Panc1 (cell line): ENCODE data around the gene NTMT1. TPM values are rescaled to one million over a fixed set of nuclear protein-coding genes. Genes with fewer than 3 reads are reported as not detected.

ENCODE experiments used
- ATAC-seq: fragments of 200-7000 bp; cut with Tn5 transposase; 2 replicates; pipeline ENCODE4 v1.9.1; 2020; ENCODE audit warnings: mild to moderate bottlenecking, moderate library complexity
- BruUV-seq: library from RNA; stranded (reverse); fragments of 400-500 nt; replicated peaks from 2 replicates; lab custom pipeline; 2021; lab: Mats Ljungman, UMichigan
- CTCF ChIA-PET: fragments of 300-600 bp; sonication (Branson Sonifier 250); formaldehyde crosslinking; loops from one replicate; lab custom pipeline; 2022; ENCODE audit warnings: antibody characterized with exemption; lab: Charles Lee
- POLR2A ChIA-PET: fragments of 300-600 bp; sonication (Branson Sonifier 250); formaldehyde crosslinking; loops from one replicate; lab custom pipeline; 2022; ENCODE audit warnings: antibody characterized with exemption; lab: Charles Lee
- DNase-seq: peaks from one replicate; pipeline ENCODE4 v3.0.0-alpha.2; 2010; ENCODE audit warnings: low read depth, low spot score
- H3K27ac ChIP-seq: 2 replicates; pipeline ENCODE4 v1.5.1; 2011; ENCODE audit warnings: mild to moderate bottlenecking, low read length, inconsistent platforms
- H3K27me3 ChIP-seq: fragments of 200-500 bp; sonication (Bioruptor generic); 2 replicates; pipeline ENCODE4 v1.6.0; 2014; ENCODE audit warnings: low read length, inconsistent platforms; ENCODE audit not compliant: control insufficient read depth, insufficient read depth
- H3K36me3 ChIP-seq: fragments of 200-500 bp; sonication (Bioruptor generic); 2 replicates; pipeline ENCODE4 v1.5.1; 2014; ENCODE audit warnings: inconsistent platforms, mild to moderate bottlenecking, low read length, moderate library complexity; ENCODE audit not compliant: control insufficient read depth, insufficient read depth
- H3K4me1 ChIP-seq: 2 replicates; pipeline ENCODE4 v1.5.1; 2011; ENCODE audit warnings: inconsistent platforms, mild to moderate bottlenecking, low read length, moderate library complexity; ENCODE audit not compliant: control insufficient read depth, insufficient read depth
- H3K4me3 ChIP-seq, 2 experiments: 2 replicates each; pipeline ENCODE4 v1.5.1; 2011 to 2012; ENCODE audit warnings: low read depth in 2 of 2, low read length in 2 of 2, mild to moderate bottlenecking in 2 of 2, inconsistent platforms in 1 of 2, moderate library complexity in 1 of 2
- H3K9me3 ChIP-seq: fragments of 200-500 bp; sonication (Bioruptor generic); 2 replicates; pipeline ENCODE4 v1.5.1; 2014; ENCODE audit warnings: low read depth, mild to moderate bottlenecking, inconsistent platforms, low read length, moderate library complexity; ENCODE audit not compliant: control insufficient read depth, insufficient read depth
- CTCF ChIP-seq: fragments of 450-650 bp; IDR thresholded peaks from 2 replicates; pipeline ENCODE4 v1.5.1; 2017; ENCODE audit warnings: mild to moderate bottlenecking
- POLR2AphosphoS5 ChIP-seq: IDR thresholded peaks from 2 replicates; pipeline ENCODE4 v1.6.1; 2012; ENCODE audit warnings: mild to moderate bottlenecking, low read depth, low read length, moderate library complexity
- REST ChIP-seq, 2 experiments: IDR thresholded peaks; 2 replicates each; pipeline ENCODE4 v1.6.1; 2011 to 2012; ENCODE audit warnings: low read depth in 2 of 2, control low read depth in 1 of 2, low read length in 1 of 2, mild to moderate bottlenecking in 1 of 2, moderate library complexity in 1 of 2; ENCODE audit not compliant: insufficient read depth in 1 of 2
- SIN3A ChIP-seq: IDR thresholded peaks from 2 replicates; pipeline ENCODE4 v1.6.1; 2012; ENCODE audit warnings: low read depth, mild to moderate bottlenecking, low read length, moderate library complexity, borderline replicate concordance; ENCODE audit not compliant: insufficient read depth
- TCF7L2 ChIP-seq: IDR thresholded peaks from 2 replicates; pipeline ENCODE4 v1.6.1; 2011; ENCODE audit warnings: mild to moderate bottlenecking, low read depth, low read length, inconsistent platforms
- in situ Hi-C: cut with HindIII; loops from 2 replicates; pipeline ENCODE4 v1.10.0; 2016; ENCODE audit warnings: low sequenced_read_pairs, low pct_unique_long_range_greater_than_20kb
- intact Hi-C: fragments of 100-400 bp; cut with micrococcal nuclease; formaldehyde crosslinking; loops from one replicate; pipeline ENCODE4 v1.10.0; 2022; ENCODE audit not compliant: unreplicated experiment
- total RNA-seq: library from RNA; stranded (reverse); gene quantifications from one replicate; pipeline ENCODE4 v1.2.1, GENCODE V29; 2021; ENCODE audit not compliant: unreplicated experiment

Gene NTMT1
- total RNA-seq, 1 experiment from 2014 or later: 47.5 TPM

- Histone ChIP-seq H3K36me3 (peaks cover 4% of the 10 kb centered on the region; the same call in 1 of the 2 replicates), H3K4me1 (peaks cover 40% of the 10 kb centered on the region), H3K4me3 (peak overlapping the region; percentile 82 to 96), H3K27ac (peak overlapping the region; percentile 88; the same call in 1 of the 2 replicates), H3K27me3 (no peaks in the 10 kb centered on the region), H3K9me3 (no peaks in the 10 kb centered on the region)
- TF ChIP-seq CTCF (no peak), REST (IDR thresholded peaks at IDR 0.05; ENCODE audit: insufficient read depth in 1 of 2, low read depth in 2 of 2, low read length in 1 of 2) (no peak), TCF7L2 (no peak), SIN3A (no peak), POLR2AphosphoS5 (no peak)
- in situ Hi-C loops: no loop called here
- POLR2A ChIA-PET: no interaction called here
- no TSS peak for BruUV-seq
- CTCF ChIA-PET: no interaction called here
- intact Hi-C loops: no loop called here
- DNase-seq: no peak
- no peak for ATAC-seq
Observed at GRCh38 chr9:129627556-129628440, 1.8 kb downstream of the NTMT1 start.

GRCh38 chr9:129628709-129629108 is 2.7 kb downstream of the NTMT1 start:
- no peak overlapping the region for H3K4me3 ChIP-seq
- ChIA-PET POLR2A (no interaction called here), CTCF (no interaction called here)
- no peaks in the 10 kb centered on the region for H3K9me3 ChIP-seq
- H3K27ac ChIP-seq: no peak overlapping the region
- TF ChIP-seq SIN3A (no peak), CTCF (no peak)
- peaks cover 4% of the 10 kb centered on the region; the same call in 1 of the 2 replicates for H3K36me3 ChIP-seq
- H3K27me3 ChIP-seq: no peaks in the 10 kb centered on the region
- intact Hi-C loops (no loop called here), in situ Hi-C loops (no loop called here)
- ATAC-seq (no peak), DNase-seq (no peak)
- peaks cover 40% of the 10 kb centered on the region for H3K4me1 ChIP-seq
- no TSS peak for BruUV-seq
